K562 treated with DMSO at 1 percent for 4 hours (cell line): ENCODE results near the gene CCDC78. TPM values are rescaled to one million over a fixed set of nuclear protein-coding genes. Genes with fewer than 3 reads are reported as not detected.

Experiments used
- total RNA-seq: library from RNA; unstranded; fragments of 300-600 nt; gene quantifications from 2 replicates; pipeline ENCODE4 v1.2.3, GENCODE V29; 2022; ENCODE audit not compliant: insufficient read depth

The CCDC78 gene
- 0.51 and 1.4 TPM in 2 replicates for total RNA-seq

GRCh38 chr16:726438-727290 lies at the start of gene CCDC78, which contains the start of gene HAGHL:
Gene CCDC78 (minus strand): TSS chr16:726443. CDS start chr16:726367, 76 bp downstream.
Gene HAGHL (plus strand): TSS chr16:727106. CDS start chr16:727510, 404 bp downstream.

GRCh38 chr16:760545-761343 lies 34.5 kb upstream of the CCDC78 start, which contains the start of gene MSLN:
Gene MSLN (plus strand): TSS chr16:760734. CDS start chr16:762681, 1,947 bp downstream.

GRCh38 chr16:740764-741505 lies 14.7 kb upstream of the CCDC78 start, which contains the start of gene CIAO3:
Gene CIAO3 (minus strand): TSS chr16:740997. CDS start chr16:740985, 12 bp downstream.

GRCh38 chr16:720990-721764 lies 5.1 kb downstream of the CCDC78 start, which contains the start of gene ANTKMT:
Gene ANTKMT (plus strand): TSS chr16:721146. CDS start chr16:721275, 129 bp downstream.

GRCh38 chr16:714558-715476 lies 11.4 kb downstream of the CCDC78 start, which contains the start of gene METRN:
Gene METRN (plus strand): TSS chr16:715118. CDS start chr16:715290, 172 bp downstream.

GRCh38 chr16:705431-706188 lies 20.6 kb downstream of the CCDC78 start, which contains the start of gene FBXL16:
Gene FBXL16 (minus strand): TSS chr16:705801. CDS start chr16:697405, 8,396 bp downstream.

GRCh38 chr16:684071-684794 lies 42.0 kb downstream of the CCDC78 start, which contains the start of gene JMJD8:
Gene JMJD8 (minus strand): TSS chr16:684334. CDS start chr16:684319, 15 bp downstream.

GRCh38 chr16:679814-680624 lies 46.2 kb downstream of the CCDC78 start, which contains the start of gene STUB1:
Gene STUB1 (plus strand): TSS chr16:680410. CDS start chr16:680526, 116 bp downstream.

GRCh38 chr16:674968-675883 lies 51.0 kb downstream of the CCDC78 start, which contains the start of gene RHBDL1:
Gene RHBDL1 (plus strand): TSS chr16:675671. CDS start chr16:675791, 120 bp downstream.

Other genes with a start within 250 kb of the CCDC78 start
- gene CAPN15, start 198.7 kb downstream of the CCDC78 start, total RNA-seq = 55.1 and 67.7 TPM in 2 replicates
- not detected in 2 replicates for gene PRR35, start 166.0 kb downstream of the CCDC78 start, total RNA-seq
- 4.3 and 5.8 TPM in 2 replicates for gene NHLRC4, start 159.4 kb downstream of the CCDC78 start, total RNA-seq
- gene PIGQ, start 156.5 kb downstream of the CCDC78 start, total RNA-seq = 36.7 and 38.3 TPM in 2 replicates
- 25.1 and 27.0 TPM in 2 replicates for gene RAB40C, start 136.4 kb downstream of the CCDC78 start, total RNA-seq
- gene WFIKKN1, start 95.5 kb downstream of the CCDC78 start, total RNA-seq = 8.4 and 9.7 TPM in 2 replicates
- gene METTL26, start 90.1 kb downstream of the CCDC78 start, total RNA-seq = 176 and 186 TPM in 2 replicates
- 83.7 and 110 TPM in 2 replicates for gene MCRIP2, start 84.6 kb downstream of the CCDC78 start, total RNA-seq
- 3.4 and 4.8 TPM in 2 replicates for gene WDR90, start 77.1 kb downstream of the CCDC78 start, total RNA-seq
- gene RHOT2, start 58.3 kb downstream of the CCDC78 start, total RNA-seq = 128 and 154 TPM in 2 replicates
- gene RHBDL1, start 50.8 kb downstream of the CCDC78 start, total RNA-seq = 2.8 and 4.2 TPM in 2 replicates
- 129 and 139 TPM in 2 replicates for gene STUB1, start 46.0 kb downstream of the CCDC78 start, total RNA-seq
- gene JMJD8, start 42.1 kb downstream of the CCDC78 start, total RNA-seq = 88.7 and 91.8 TPM in 2 replicates
- gene WDR24, start 36.0 kb downstream of the CCDC78 start, total RNA-seq = 19.6 and 21.8 TPM in 2 replicates
- gene FBXL16, start 20.6 kb downstream of the CCDC78 start, total RNA-seq = 3.4 and 6.3 TPM in 2 replicates
- gene METRN, start 11.3 kb downstream of the CCDC78 start, total RNA-seq = 21.4 and 37.4 TPM in 2 replicates
- 56.5 and 66.4 TPM in 2 replicates for gene ANTKMT, start 5.3 kb downstream of the CCDC78 start, total RNA-seq
- gene HAGHL, start 663 bp upstream of the CCDC78 start, total RNA-seq = 30.6 and 31.8 TPM in 2 replicates
- 26.1 and 31.9 TPM in 2 replicates for gene CIAO3, start 14.6 kb upstream of the CCDC78 start, total RNA-seq
- not detected in 2 replicates for gene MSLN, start 34.3 kb upstream of the CCDC78 start, total RNA-seq
- gene RPUSD1, start 61.9 kb upstream of the CCDC78 start, total RNA-seq = 45.1 and 50.9 TPM in 2 replicates
- gene CHTF18, start 62.2 kb upstream of the CCDC78 start, total RNA-seq = 25.9 and 26.9 TPM in 2 replicates
- gene GNG13, start 74.3 kb upstream of the CCDC78 start, total RNA-seq = not detected in 2 replicates
- 2.9 and 6.1 TPM in 2 replicates for gene LMF1, start 244.5 kb upstream of the CCDC78 start, total RNA-seq